CD4-positive, CD25-positive, alpha-beta regulatory T cell (primary cell): ENCODE measurements around the gene XRCC5. TPM values are rescaled to one million over a fixed set of nuclear protein-coding genes. Genes with fewer than 3 reads are reported as not detected.
A peak's percentile ranks its signal among the peaks of the same experiment; 100 is the strongest.

Experiments used
- ATAC-seq, 2 donors: fragments of 150-1000 bp; cut with Tn5 transposase; one replicate each; pipeline ENCODE4 v1.10.0; 2021; ENCODE audit warnings: low read depth in 2 of 2, moderate number of reproducible peaks in 2 of 2, moderate library complexity in 1 of 2
- DNase-seq, 3 donors: peaks; one replicate each; pipeline versions ENCODE4 v3.0.0 to v3.0.0-alpha.2; 2012 to 2022; ENCODE audit warnings: mixed read lengths in 1 of 3
- H3K27ac ChIP-seq: one replicate; pipeline ENCODE4 v1.7.0; 2013; ENCODE audit warnings: mild to moderate bottlenecking, low read length; ENCODE audit not compliant: insufficient read depth, poor library complexity, severe bottlenecking
- H3K27me3 ChIP-seq: one replicate; pipeline ENCODE4 v1.7.0; 2013; ENCODE audit warnings: low read length; ENCODE audit not compliant: control insufficient read depth, insufficient read depth
- H3K36me3 ChIP-seq: one replicate; pipeline ENCODE4 v1.7.0; 2013; ENCODE audit warnings: mild to moderate bottlenecking, low read length, moderate library complexity; ENCODE audit not compliant: control insufficient read depth, insufficient read depth
- H3K4me1 ChIP-seq: 2 replicates; pipeline ENCODE4 v1.7.0; 2013; ENCODE audit warnings: mild to moderate bottlenecking, low read length; ENCODE audit not compliant: insufficient read depth, control insufficient read depth, poor library complexity, severe bottlenecking
- H3K4me3 ChIP-seq: one replicate; pipeline ENCODE4 v1.7.0; 2013; ENCODE audit warnings: low read depth, mild to moderate bottlenecking, low read length, moderate library complexity
- H3K9me3 ChIP-seq, 2 experiments: 1 replicate in 1 of 2; 2 replicates in 1 of 2; pipeline ENCODE4 v1.7.0; 2013; ENCODE audit warnings: low read length in 2 of 2, mild to moderate bottlenecking in 1 of 2, moderate library complexity in 1 of 2; ENCODE audit not compliant: control insufficient read depth in 2 of 2
- H3K27ac Mint-ChIP-seq, 3 donors: one replicate each; pipeline ENCODE4 v1.8.0; 2020 to 2022; ENCODE audit warnings: mild to moderate bottlenecking in 3 of 3, mixed read lengths in 3 of 3, moderate library complexity in 2 of 3
- H3K27me3 Mint-ChIP-seq: one replicate; pipeline ENCODE4 v1.8.0; 2022; ENCODE audit warnings: mild to moderate bottlenecking, mixed read lengths
- H3K36me3 Mint-ChIP-seq: one replicate; pipeline ENCODE4 v1.8.0; 2020; ENCODE audit warnings: mixed read lengths
- H3K4me1 Mint-ChIP-seq, 4 donors: one replicate each; pipeline ENCODE4 v1.8.0; 2020 to 2022; ENCODE audit warnings: mixed read lengths in 4 of 4, mild to moderate bottlenecking in 1 of 4
- H3K4me3 Mint-ChIP-seq, 4 donors: one replicate each; pipeline ENCODE4 v1.8.0; 2020 to 2022; ENCODE audit warnings: mild to moderate bottlenecking in 4 of 4, mixed read lengths in 4 of 4, moderate library complexity in 3 of 4
- H3K9me3 Mint-ChIP-seq, 7 donors: one replicate each; pipeline ENCODE4 v1.8.0; 2020 to 2022; ENCODE audit warnings: mixed read lengths in 7 of 7, mild to moderate bottlenecking in 3 of 7, moderate library complexity in 2 of 7
- polyA plus RNA-seq, 4 donors: library from polyadenylated mRNA; unstranded; fragments of 300-500 nt; fragmentation: Illumina TruSeq; gene quantifications; one replicate each; pipeline ENCODE4 v1.2.3, GENCODE V29; 2021
- total RNA-seq: library from RNA; stranded (reverse); gene quantifications from one replicate; pipeline ENCODE4 v1.2.3, GENCODE V29; 2022

The XRCC5 gene
- total and polyA plus RNA-seq, 5 donors from 2014 or later = 178 to 336 (median 272) TPM

- H3K27me3 ChIP-seq = no peaks in the 10 kb centered on the region
- H3K27ac ChIP-seq = no peak overlapping the region
- Mint-ChIP-seq H3K27me3 (no peaks in the 10 kb centered on the region), H3K4me3 (no peak overlapping the region), H3K36me3 (peaks cover 32% of the 10 kb centered on the region), H3K27ac (peak overlapping the region; percentile 34 to 70 (median 60)), H3K9me3 (peaks cover 0 to 1% (median 0%) of the 10 kb centered on the region in 7 donors), H3K4me1 (peaks cover 46 to 74% (median 59%) of the 10 kb centered on the region in 4 donors)
- no peak for DNase-seq
- no peak for ATAC-seq
- H3K4me3 ChIP-seq = no peak overlapping the region
- peaks cover 27% of the 10 kb centered on the region for H3K4me1 ChIP-seq
- H3K36me3 ChIP-seq = peaks cover 58% of the 10 kb centered on the region
- no peaks in the 10 kb centered on the region for H3K9me3 ChIP-seq
These were observed 79.8 kb downstream of the XRCC5 start for GRCh38 chr2:216188956-216189355.

GRCh38 chr2:216189410-216189809 lies 80.3 kb downstream of the XRCC5 start:
- Histone ChIP-seq H3K4me1 (peaks cover 27% of the 10 kb centered on the region), H3K4me3 (no peak overlapping the region), H3K27me3 (no peaks in the 10 kb centered on the region), H3K27ac (no peak overlapping the region), H3K36me3 (peaks cover 58% of the 10 kb centered on the region), H3K9me3 (no peaks in the 10 kb centered on the region)
- Mint-ChIP-seq H3K27ac (peak overlapping the region; percentile 34 to 60 (median 54)), H3K36me3 (peaks cover 36% of the 10 kb centered on the region), H3K27me3 (no peaks in the 10 kb centered on the region), H3K4me3 (no peak overlapping the region), H3K9me3 (peaks cover 0 to 1% (median 0%) of the 10 kb centered on the region in 7 donors), H3K4me1 (peaks cover 50 to 76% (median 62%) of the 10 kb centered on the region in 4 donors)
- no peak for ATAC-seq
- DNase-seq = no peak

- no peak overlapping the region for H3K27ac Mint-ChIP-seq
- peaks cover 73% of the 10 kb centered on the region for H3K36me3 ChIP-seq
- H3K4me3 Mint-ChIP-seq = no peak overlapping the region
- no peak overlapping the region for H3K4me3 ChIP-seq
- peaks cover 17% of the 10 kb centered on the region for H3K4me1 ChIP-seq
- H3K36me3 Mint-ChIP-seq = peaks cover 54% of the 10 kb centered on the region
- H3K9me3 Mint-ChIP-seq = peaks cover 0 to 1% (median 0%) of the 10 kb centered on the region in 7 donors
- H3K27me3 Mint-ChIP-seq = no peaks in the 10 kb centered on the region
- H3K9me3 ChIP-seq = no peaks in the 10 kb centered on the region
- DNase-seq = no peak
- ATAC-seq = no peak
- no peaks in the 10 kb centered on the region for H3K27me3 ChIP-seq
- H3K4me1 Mint-ChIP-seq = peaks cover 34 to 59% (median 48%) of the 10 kb centered on the region in 4 donors
- H3K27ac ChIP-seq = no peak overlapping the region
These were observed 83.0 kb downstream of the XRCC5 start for GRCh38 chr2:216192181-216192580.

GRCh38 chr2:216192931-216193330 lies 83.8 kb downstream of the XRCC5 start:
- Mint-ChIP-seq H3K27me3 (no peaks in the 10 kb centered on the region), H3K27ac (peak overlapping the region in 1 of 3 donors; percentile 9), H3K4me3 (no peak overlapping the region), H3K4me1 (peaks cover 36 to 57% (median 42%) of the 10 kb centered on the region in 4 donors), H3K9me3 (no peaks in the 10 kb centered on the region), H3K36me3 (peaks cover 59% of the 10 kb centered on the region)
- Histone ChIP-seq H3K9me3 (no peaks in the 10 kb centered on the region), H3K4me3 (no peak overlapping the region), H3K27me3 (no peaks in the 10 kb centered on the region), H3K27ac (no peak overlapping the region), H3K36me3 (peaks cover 80% of the 10 kb centered on the region), H3K4me1 (peaks cover 14% of the 10 kb centered on the region)
- ATAC-seq = no peak
- DNase-seq = no peak

GRCh38 chr2:216194013-216194412 lies 84.9 kb downstream of the XRCC5 start:
- H3K27ac ChIP-seq = no peak overlapping the region
- H3K9me3 Mint-ChIP-seq = no peaks in the 10 kb centered on the region
- H3K4me1 Mint-ChIP-seq = peaks cover 26 to 51% (median 39%) of the 10 kb centered on the region in 4 donors
- H3K9me3 ChIP-seq = no peaks in the 10 kb centered on the region
- no peak overlapping the region for H3K4me3 ChIP-seq
- H3K36me3 Mint-ChIP-seq = peaks cover 65% of the 10 kb centered on the region
- H3K36me3 ChIP-seq = peaks cover 84% of the 10 kb centered on the region
- H3K4me3 Mint-ChIP-seq = no peak overlapping the region
- peak in 1 of 3 donors; percentile 58 for DNase-seq
- peak overlapping the region in 2 of 3 donors; percentile 5 to 42 for H3K27ac Mint-ChIP-seq
- H3K27me3 ChIP-seq = no peaks in the 10 kb centered on the region
- no peaks in the 10 kb centered on the region for H3K27me3 Mint-ChIP-seq
- ATAC-seq = no peak
- H3K4me1 ChIP-seq = peaks cover 3% of the 10 kb centered on the region

GRCh38 chr2:216194561-216194960 lies 85.4 kb downstream of the XRCC5 start:
- Mint-ChIP-seq H3K27me3 (no peaks in the 10 kb centered on the region), H3K36me3 (peaks cover 69% of the 10 kb centered on the region), H3K4me1 (peaks cover 26 to 46% (median 37%) of the 10 kb centered on the region in 4 donors), H3K4me3 (no peak overlapping the region), H3K9me3 (no peaks in the 10 kb centered on the region), H3K27ac (peak overlapping the region in 2 of 3 donors; percentile 42 to 62)
- no peak overlapping the region for H3K4me3 ChIP-seq
- H3K4me1 ChIP-seq = peaks cover 2% of the 10 kb centered on the region
- no peak for ATAC-seq
- no peak for DNase-seq
- H3K9me3 ChIP-seq = no peaks in the 10 kb centered on the region
- H3K27me3 ChIP-seq = no peaks in the 10 kb centered on the region
- H3K27ac ChIP-seq = no peak overlapping the region
- H3K36me3 ChIP-seq = peaks cover 89% of the 10 kb centered on the region

- Mint-ChIP-seq H3K9me3 (no peaks in the 10 kb centered on the region), H3K36me3 (peaks cover 69% of the 10 kb centered on the region), H3K27me3 (no peaks in the 10 kb centered on the region), H3K4me1 (peaks cover 24 to 40% (median 32%) of the 10 kb centered on the region in 4 donors), H3K27ac (peak overlapping the region; percentile 42 to 74 (median 57)), H3K4me3 (no peak overlapping the region)
- ATAC-seq = peak; percentile 37 to 43
- Histone ChIP-seq H3K9me3 (no peaks in the 10 kb centered on the region), H3K36me3 (peaks cover 92% of the 10 kb centered on the region), H3K4me3 (no peak overlapping the region), H3K27ac (no peak overlapping the region), H3K4me1 (peaks cover 2% of the 10 kb centered on the region), H3K27me3 (no peaks in the 10 kb centered on the region)
- peak in 1 of 3 donors; percentile 48 for DNase-seq
These were observed 86.4 kb downstream of the XRCC5 start for GRCh38 chr2:216195565-216196029.

- H3K4me3 ChIP-seq = no peak overlapping the region
- ATAC-seq (no peak), DNase-seq (no peak)
- H3K27ac ChIP-seq = no peak overlapping the region
- H3K9me3 ChIP-seq = no peaks in the 10 kb centered on the region
- peaks cover 78% of the 10 kb centered on the region for H3K36me3 Mint-ChIP-seq
- H3K9me3 Mint-ChIP-seq = peaks cover 0 to 1% (median 0%) of the 10 kb centered on the region in 7 donors
- H3K36me3 ChIP-seq = peaks cover 98% of the 10 kb centered on the region
- no peaks in the 10 kb centered on the region for H3K4me1 ChIP-seq
- H3K4me1 Mint-ChIP-seq = peaks cover 22 to 37% (median 30%) of the 10 kb centered on the region in 4 donors
- H3K27me3 Mint-ChIP-seq = no peaks in the 10 kb centered on the region
- H3K27ac Mint-ChIP-seq = peak overlapping the region in 2 of 3 donors; percentile 33 to 62
- H3K27me3 ChIP-seq = no peaks in the 10 kb centered on the region
- no peak overlapping the region for H3K4me3 Mint-ChIP-seq
These were observed 92.7 kb downstream of the XRCC5 start for GRCh38 chr2:216201692-216202306.
